ENCODE measurements around the gene SPAG4. TPM values are rescaled to one million over a fixed set of nuclear protein-coding genes. Genes with fewer than 3 reads are reported as not detected.

SPAG4 gene
- polyA plus RNA-seq, 1 donor from 2014 or later = 1.2 TPM

- Histone ChIP-seq H3K4me2 (ENCODE audit: low read length) (no peak overlapping the region), H4K20me1 (ENCODE audit: insufficient read depth) (no peaks in the 10 kb centered on the region), H3K9ac (ENCODE audit: low read length) (no peak overlapping the region), H3K27ac (ENCODE audit: low read length) (no peak overlapping the region), H3F3A (ENCODE audit: insufficient read depth, low read length, poor library complexity, severe bottlenecking) (no peaks in the 10 kb centered on the region), H2AFZ (ENCODE audit: low read depth, low read length) (no peak overlapping the region), H3K27me3 (ENCODE audit: insufficient read depth, low read depth, low read length) (no peaks in the 10 kb centered on the region), H3K9me3 (ENCODE audit: low read length) (no peaks in the 10 kb centered on the region), H3K4me3 (ENCODE audit: low read length) (no peak overlapping the region), H3K9me2 (ENCODE audit: insufficient read depth, low read length) (no peaks in the 10 kb centered on the region), H3K79me2 (replicated peaks; ENCODE audit: insufficient read depth, low read length) (no peaks in the 10 kb centered on the region), H3K36me3 (ENCODE audit: insufficient read depth, low read length) (no peaks in the 10 kb centered on the region)
- TF ChIP-seq SMC3 (conservative IDR thresholded peaks at IDR 0.05; ENCODE audit: poor library complexity) = no peak
- TF ChIP-seq EZH2 (IDR thresholded peaks at IDR 0.05; ENCODE audit: borderline replicate concordance, insufficient read depth, low read length, poor library complexity, severe bottlenecking) = no peak
- TF ChIP-seq REST (IDR thresholded peaks at IDR 0.05; ENCODE audit: borderline replicate concordance) = no peak
- no peak for TF ChIP-seq TAF1 (IDR thresholded peaks at IDR 0.05; ENCODE audit: low read depth)
- TF ChIP-seq EP300 (conservative IDR thresholded peaks at IDR 0.05; ENCODE audit: poor library complexity, severe bottlenecking) = no peak
- no peak for TF ChIP-seq MXI1 (conservative IDR thresholded peaks at IDR 0.05; ENCODE audit: poor library complexity, severe bottlenecking)
- TF ChIP-seq POLR2AphosphoS5 (IDR thresholded peaks at IDR 0.05) = no peak
- no peak for TF ChIP-seq CTCF (IDR thresholded peaks at IDR 0.05; ENCODE audit: poor library complexity, severe bottlenecking)
- no peak for TF ChIP-seq RAD21 (conservative IDR thresholded peaks at IDR 0.05)
These were observed 44.1 kb upstream of the SPAG4 start for GRCh38 chr20:35571555-35571954.

GRCh38 chr20:35572838-35573237 lies 42.8 kb upstream of the SPAG4 start:
- TF ChIP-seq REST (IDR thresholded peaks at IDR 0.05; ENCODE audit: borderline replicate concordance) (no peak), EP300 (conservative IDR thresholded peaks at IDR 0.05; ENCODE audit: poor library complexity, severe bottlenecking) (no peak), SMC3 (conservative IDR thresholded peaks at IDR 0.05; ENCODE audit: poor library complexity) (no peak), EZH2 (IDR thresholded peaks at IDR 0.05; ENCODE audit: borderline replicate concordance, insufficient read depth, low read length, poor library complexity, severe bottlenecking) (no peak), POLR2AphosphoS5 (IDR thresholded peaks at IDR 0.05) (no peak), TAF1 (IDR thresholded peaks at IDR 0.05; ENCODE audit: low read depth) (no peak), CTCF (IDR thresholded peaks at IDR 0.05; ENCODE audit: poor library complexity, severe bottlenecking) (no peak), RAD21 (conservative IDR thresholded peaks at IDR 0.05) (no peak), MXI1 (conservative IDR thresholded peaks at IDR 0.05; ENCODE audit: poor library complexity, severe bottlenecking) (no peak)
- no peaks in the 10 kb centered on the region for H3K79me2 ChIP-seq (replicated peaks; ENCODE audit: insufficient read depth, low read length)

More at GRCh38 chr20:35572838-35573237, 42.8 kb upstream of the SPAG4 start:
- no peaks in the 10 kb centered on the region for H4K20me1 ChIP-seq (ENCODE audit: insufficient read depth)
- H3K9ac ChIP-seq (ENCODE audit: low read length) = no peak overlapping the region
- H3K36me3 ChIP-seq (ENCODE audit: insufficient read depth, low read length) = no peaks in the 10 kb centered on the region
- H3F3A ChIP-seq (ENCODE audit: insufficient read depth, low read length, poor library complexity, severe bottlenecking) = no peaks in the 10 kb centered on the region
- no peak overlapping the region for H2AFZ ChIP-seq (ENCODE audit: low read depth, low read length)
- no peak overlapping the region for H3K4me3 ChIP-seq (ENCODE audit: low read length)
- no peak overlapping the region for H3K4me2 ChIP-seq (ENCODE audit: low read length)
- no peaks in the 10 kb centered on the region for H3K9me3 ChIP-seq (ENCODE audit: low read length)
- no peaks in the 10 kb centered on the region for H3K27me3 ChIP-seq (ENCODE audit: insufficient read depth, low read depth, low read length)
- no peaks in the 10 kb centered on the region for H3K9me2 ChIP-seq (ENCODE audit: insufficient read depth, low read length)
- no peak overlapping the region for H3K27ac ChIP-seq (ENCODE audit: low read length)
